ENCODE results near the gene CAP1. TPM values are rescaled to one million over a fixed set of nuclear protein-coding genes. Genes with fewer than 3 reads are reported as not detected.

Gene CAP1
- total and polyA plus RNA-seq, 9 of the 15 experiments (the other 6 are each of a cell fraction or from before 2014, with no cell fraction given) = 230 to 658 (median 281) TPM

GRCh38 chr1:40027647-40028046, 12.9 kb upstream of the CAP1 start (continued):
- TF ChIP-seq SAFB (IDR thresholded peaks at IDR 0.05; ENCODE audit: borderline replicate concordance, low read depth, low read length) (no peak), ZNF23 (CRISPR knock-in tag; IDR thresholded peaks at IDR 0.05) (no peak), MEIS2 (IDR thresholded peaks at IDR 0.05; ENCODE audit: partially characterized antibody) (peak; percentile 81), GABPA (tag; conservative IDR thresholded peaks at IDR 0.05; ENCODE audit: low read depth) (0 out of 2 replicates have a peak, but pooled peaks have one; percentile 21), ELF1 (tag; IDR thresholded peaks at IDR 0.05) (no peak), ARID3A (IDR thresholded peaks at IDR 0.05; ENCODE audit: borderline replicate concordance, low read depth, low read length) (0 out of 2 replicates have a peak, but pooled peaks have one; percentile 17)

GRCh38 chr1:40029608-40030007, 10.9 kb upstream of the CAP1 start:
- H3K4me1 ChIP-seq (replicated peaks in 1 of 2; ENCODE audit: control insufficient read depth in 2 of 2, insufficient read depth in 2 of 2, low read length in 2 of 2) = peaks cover 0 to 19% of the 10 kb centered on the region in 2 experiments; a peak in 4 of 5 replicates
- FAIRE-seq = peak; percentile 32
- H3K4me3 ChIP-seq = no peak overlapping the region
- BruUV-seq (replicated peaks) = no TSS peak
- no peak overlapping the region for H2AFZ ChIP-seq (ENCODE audit: low read depth, low read length)
- POLR2A ChIA-PET = interaction anchor here (0.7 to 3.9 kb wide), 5 partner anchors 8 to 28 kb away, joined by 3 to 27 read pairs (median 3); partner anchors contain the start of gene CAP1
- H3K27ac ChIP-seq (ENCODE audit: extremely low read depth, low read depth, low read length) = no peak overlapping the region
- intact Hi-C loops (cut with micrococcal nuclease) (loop anchor here (5.0 kb wide), 2 partner anchors 42 to 212 kb away; no protein-coding TSS in a partner anchor), in situ Hi-C loops (cut with MboI) (loop anchor here (5.0 kb wide), 1 partner anchor 112 kb away; no protein-coding TSS in a partner anchor)
- peak; percentile 63 for ATAC-seq
- no peak for DNase-seq (ENCODE audit: extremely low read depth in 1 of 4, low spot score in 3 of 4)
- CTCF ChIA-PET (ENCODE audit: low intra/inter-chr PET ratio) = interaction anchor here (0.6 kb wide), 1 partner anchor 21 kb away, joined by 4 read pairs; no protein-coding TSS in a partner anchor
- H4K20me1 ChIP-seq (replicated peaks; ENCODE audit: control insufficient read depth, insufficient read depth, low read length) = no peaks in the 10 kb centered on the region
- H3K4me2 ChIP-seq (ENCODE audit: insufficient read depth, low read length) = no peak overlapping the region
- WGBS (ENCODE audit: insufficient coverage, low coverage, missing lambda C conversion rate) = 12% methylated on average over 3 of the region's 3 CpGs
- no peak overlapping the region for H3K9ac ChIP-seq (ENCODE audit: insufficient read depth in 1 of 2, low read depth in 2 of 2, low read length in 2 of 2)
- H3K79me2 ChIP-seq (ENCODE audit: control insufficient read depth, insufficient read depth, low read length) = no peaks in the 10 kb centered on the region
- H3K36me3 ChIP-seq (ENCODE audit: control insufficient read depth, insufficient read depth, low read length) = no peaks in the 10 kb centered on the region
- H3K27me3 ChIP-seq (ENCODE audit: control insufficient read depth in 2 of 2, insufficient read depth in 2 of 2, low read length in 2 of 2) = no peaks in the 10 kb centered on the region; a peak in 1 of 5 replicates
- no peaks in the 10 kb centered on the region for H3K9me1 ChIP-seq (ENCODE audit: control insufficient read depth, insufficient read depth, low read length)
- H3K9me3 ChIP-seq (replicated peaks; ENCODE audit: control insufficient read depth, insufficient read depth, low read depth, low read length) = peaks cover 4% of the 10 kb centered on the region; the same call in 1 of the 2 replicates
- TF ChIP-seq ZNF75A (CRISPR knock-in tag; IDR thresholded peaks at IDR 0.05) (no peak), ZNF57 (CRISPR knock-in tag; IDR thresholded peaks at IDR 0.05) (no peak), CBFA2T3 (IDR thresholded peaks at IDR 0.05) (no peak), SIRT6 (IDR thresholded peaks at IDR 0.05; ENCODE audit: low read depth, low read length) (no peak), ZNF232 (CRISPR knock-in tag; IDR thresholded peaks at IDR 0.05) (no peak), TGIF2 (CRISPR knock-in tag; IDR thresholded peaks at IDR 0.05) (no peak), KAT8 (IDR thresholded peaks at IDR 0.05; ENCODE audit: low read depth) (no peak), ESRRA (IDR thresholded peaks at IDR 0.05; ENCODE audit: borderline replicate concordance, low read depth) (no peak), ZNF398 (CRISPR knock-in tag; IDR thresholded peaks at IDR 0.05) (no peak), FUS (optimal IDR thresholded peaks at IDR 0.05; ENCODE audit: low read depth, low read length) (no peak), SLC30A9 (CRISPR knock-in tag; IDR thresholded peaks at IDR 0.05) (no peak), NR0B1 (IDR thresholded peaks at IDR 0.05; ENCODE audit: partially characterized antibody) (no peak)
